NCI-H2081 (cell line): ENCODE measurements around the gene COQ8A.
"Not testable (repeated sequence)": the region's sequence is repeated elsewhere in the genome, so short reads cannot be mapped to it uniquely, and the experiment has no call there.

Source experiments
- DNase-seq, 2 experiments: peaks; one replicate each; lab custom pipeline; 2025; lab: John Stamatoyannopoulos, UW

COQ8A gene

GRCh38 chr1:226952118-226952441, 12.0 kb downstream of the COQ8A start:
- DNase-seq, result no peak

- no peak for DNase-seq
These were observed 13.2 kb downstream of the COQ8A start for GRCh38 chr1:226953175-226953800.

GRCh38 chr1:226954337-226954736, 14.2 kb downstream of the COQ8A start:
- DNase-seq, result no peak

- no peak for DNase-seq
These were observed 14.7 kb downstream of the COQ8A start for GRCh38 chr1:226954777-226955176.

GRCh38 chr1:226955857-226956256, 15.8 kb downstream of the COQ8A start:
- DNase-seq, result not testable (repeated sequence)

GRCh38 chr1:226956942-226957713, 17.0 kb downstream of the COQ8A start:
- DNase-seq, result no peak

GRCh38 chr1:226957714-226958113, 17.6 kb downstream of the COQ8A start:
- DNase-seq, result no peak

GRCh38 chr1:226958300-226958699, 18.2 kb downstream of the COQ8A start:
- DNase-seq, result no peak

GRCh38 chr1:226960256-226960655, 20.2 kb downstream of the COQ8A start:
- DNase-seq, result no peak

GRCh38 chr1:226960944-226961765, 21.1 kb downstream of the COQ8A start:
- DNase-seq, result no peak

- DNase-seq, result no peak
These were observed 22.6 kb downstream of the COQ8A start for GRCh38 chr1:226962421-226963391.

GRCh38 chr1:226964068-226964425, 24.0 kb downstream of the COQ8A start:
- no peak for DNase-seq

- DNase-seq, result no peak
These were observed 24.8 kb downstream of the COQ8A start for GRCh38 chr1:226964611-226965486.

- DNase-seq, result no peak
These were observed 25.7 kb downstream of the COQ8A start for GRCh38 chr1:226965581-226966440.

- no peak for DNase-seq
These were observed 26.6 kb downstream of the COQ8A start for GRCh38 chr1:226966683-226967082.

- no peak for DNase-seq
These were observed 27.6 kb downstream of the COQ8A start for GRCh38 chr1:226967665-226968064.

GRCh38 chr1:226971765-226972164, 31.7 kb downstream of the COQ8A start:
- DNase-seq, result no peak

- DNase-seq, result no peak
These were observed 32.8 kb downstream of the COQ8A start for GRCh38 chr1:226972931-226973330.

- peak in 1 of 2 experiments; percentile 32 for DNase-seq
These were observed 33.3 kb downstream of the COQ8A start for GRCh38 chr1:226973371-226973897.
